A549 (cell line): ENCODE results near the gene ATP8A2. TPM values are rescaled to one million over a fixed set of nuclear protein-coding genes. Genes with fewer than 3 reads are reported as not detected.

ENCODE experiments used
- ATAC-seq, 2 experiments: fragments of 200-7000 bp in 1 of 2; fragments of >200 bp in 1 of 2; cut with Nextera tagmentation in 1 of 2; cut with Tn5 transposase in 1 of 2; 3 replicates each; pipeline versions ENCODE4 v1.8.0 to v1.9.1; 2018 to 2020; ENCODE audit warnings: mild to moderate bottlenecking in 1 of 2, moderate library complexity in 1 of 2
- CTCF ChIA-PET: fragments of 300-600 bp; sonication (Branson Sonifier 250); formaldehyde crosslinking; extraction: SDS; loops from one replicate; lab custom pipeline; 2021; ENCODE audit warnings: antibody characterized with exemption, inconsistent platforms; lab: Yijun Ruan, JAX
- POLR2A ChIA-PET: fragments of 350-600 bp; formaldehyde crosslinking; extraction: SDS; loops from one replicate; lab custom pipeline; 2021; ENCODE audit warnings: antibody characterized with exemption, inconsistent platforms; lab: Yijun Ruan, JAX
- DNase-seq, 2 experiments: peaks; one replicate each; pipeline versions ENCODE4 v3.0.0 to v3.0.0-alpha.2; 2011 to 2016; ENCODE audit warnings: low read depth in 1 of 2, low spot score in 1 of 2
- FAIRE-seq: peaks from 2 replicates; lab custom pipeline; 2011; peaks lifted over from hg19 to GRCh38; lab: Jason Lieb, UNC
- H3K27ac ChIP-seq, 2 experiments: fragments of >200 bp; sonication (Bioruptor Twin); formaldehyde crosslinking; 3 replicates each; pipeline ENCODE4 v1.5.1; 2016 to 2017
- H3K4me1 ChIP-seq: fragments of >200 bp; sonication (Bioruptor Twin); formaldehyde crosslinking; 3 replicates; pipeline ENCODE4 v1.6.1; 2016
- H3K4me2 ChIP-seq: fragments of >200 bp; sonication (Bioruptor Twin); formaldehyde crosslinking; 3 replicates; pipeline ENCODE4 v1.6.1; 2016
- H3K4me3 ChIP-seq: fragments of >200 bp; sonication (Bioruptor Twin); formaldehyde crosslinking; 3 replicates; pipeline ENCODE4 v1.5.1; 2016
- H3K9me3 ChIP-seq: fragments of >200 bp; sonication (Bioruptor Twin); formaldehyde crosslinking; 3 replicates; pipeline ENCODE4 v1.6.1; 2016
- BHLHE40 ChIP-seq: IDR thresholded peaks from 2 replicates; pipeline ENCODE4 v1.6.1; 2012; ENCODE audit warnings: low read depth, low read length, inconsistent platforms
- CBX2 ChIP-seq: fragments of 200-600 bp; sonication (generic); IDR thresholded peaks from 2 replicates; pipeline ENCODE4 v1.6.1; 2016; ENCODE audit warnings: low read depth, mild to moderate bottlenecking, borderline replicate concordance
- CBX8 ChIP-seq: fragments of 200-600 bp; sonication (generic); IDR thresholded peaks from 2 replicates; pipeline ENCODE4 v1.6.1; 2016
- CEBPB ChIP-seq, 2 experiments: fragments of >200 bp in 1 of 2; sonication (Bioruptor Twin) in 1 of 2; formaldehyde crosslinking in 1 of 2; IDR thresholded peaks; 2 replicates each; pipeline ENCODE4 v1.6.1; 2012 to 2016
- ELK1 ChIP-seq: fragments of 150-350 bp; IDR thresholded peaks from 2 replicates; pipeline ENCODE4 v1.6.1; 2014; ENCODE audit warnings: low read depth, mild to moderate bottlenecking, low read length
- FOSB ChIP-seq: fragments of 250-450 bp; sonication (Bioruptor Pico); IDR thresholded peaks from 2 replicates; pipeline ENCODE4 v1.5.0; 2020; ENCODE audit warnings: mild to moderate bottlenecking, moderate library complexity
- JUNB ChIP-seq: fragments of >200 bp; sonication (Bioruptor Twin); formaldehyde crosslinking; IDR thresholded peaks from 2 replicates; pipeline ENCODE4 v1.6.1; 2016
- MAFK ChIP-seq: fragments of 450-650 bp; IDR thresholded peaks from 2 replicates; pipeline ENCODE4 v1.6.1; 2014; ENCODE audit not compliant: partially characterized antibody
- NFE2L2 ChIP-seq: fragments of 150-350 bp; conservative IDR thresholded peaks from 2 replicates; pipeline ENCODE4 v1.6.1; 2014; ENCODE audit warnings: low read length
- NPAS2 ChIP-seq: fragments of 250-450 bp; sonication (Bioruptor Pico); IDR thresholded peaks from 2 replicates; pipeline ENCODE4 v1.8.0; 2022; ENCODE audit warnings: mild to moderate bottlenecking, moderate library complexity, borderline replicate concordance
- POLR2AphosphoS2 ChIP-seq: conservative IDR thresholded peaks from 2 replicates; pipeline ENCODE4 v1.6.1; 2012; ENCODE audit warnings: low read length, improper control_type of control experiment, inconsistent platforms
- RCOR1 ChIP-seq: fragments of 150-350 bp; IDR thresholded peaks from 2 replicates; pipeline ENCODE4 v1.6.1; 2014; ENCODE audit warnings: antibody characterized with exemption, low read length, low read depth
- RFX5 ChIP-seq: fragments of 450-650 bp; IDR thresholded peaks from 2 replicates; pipeline ENCODE4 v1.7.1; 2014; ENCODE audit warnings: antibody characterized with exemption, mild to moderate bottlenecking, moderate library complexity
- SMC3 ChIP-seq: fragments of >200 bp; sonication (Bioruptor Twin); formaldehyde crosslinking; IDR thresholded peaks from 3 replicates; pipeline ENCODE4 v1.6.1; 2018; ENCODE audit warnings: inconsistent platforms
- SREBF2 ChIP-seq: fragments of 450-650 bp; IDR thresholded peaks from 2 replicates; pipeline ENCODE4 v1.6.1; 2014; ENCODE audit warnings: mild to moderate bottlenecking, moderate library complexity
- USF2 ChIP-seq: fragments of 450-650 bp; IDR thresholded peaks from 2 replicates; pipeline ENCODE4 v1.6.1; 2014; ENCODE audit warnings: antibody characterized with exemption
- ZC3H11A ChIP-seq: fragments of 450-650 bp; IDR thresholded peaks from 2 replicates; pipeline ENCODE4 v1.6.1; 2014; ENCODE audit warnings: antibody characterized with exemption, mild to moderate bottlenecking
- WGBS: methylation state at CpG from one replicate; pipeline ENCODE4 v1.1.6; 2017; ENCODE audit errors: missing lambda C conversion rate; 5-methylcytosine and 5-hydroxymethylcytosine counted together
- polyA plus RNA-seq, 4 experiments: library from polyadenylated mRNA; depleted of rRNA in 3 of 4; stranded (reverse); fragments of >200 nt; fragmentation: RNase III in 1 of 4; extraction: RNeasy Plus Mini Kit Qiagen cat#74134 plus additional on column Dnase treatment in 1 of 4; gene quantifications; 2 replicates in 3 of 4; 3 replicates in 1 of 4; pipeline ENCODE4 v1.2.3, GENCODE V29; 2011 to 2017
- TF ChIP-seq, protein P1 (sequence below): fragments of 250-450 bp; sonication (Bioruptor Pico); IDR thresholded peaks from 2 replicates; pipeline ENCODE4 v1.5.0; 2020; ENCODE audit warnings: low read depth, mild to moderate bottlenecking, moderate library complexity
- TF ChIP-seq, protein P2 (sequence below): IDR thresholded peaks from 2 replicates; pipeline ENCODE4 v1.6.1; 2012; ENCODE audit warnings: low read depth, borderline replicate concordance
- TF ChIP-seq, protein P3 (sequence below): fragments of >200 bp; sonication (Bioruptor Twin); formaldehyde crosslinking; IDR thresholded peaks from 2 replicates; pipeline ENCODE4 v1.6.1; 2016
- TF ChIP-seq, protein P4 (sequence below): fragments of >200 bp; sonication (Bioruptor Twin); formaldehyde crosslinking; IDR thresholded peaks from 3 replicates; pipeline ENCODE4 v1.6.1; 2016
- TF ChIP-seq, protein P5 (sequence below): fragments of >200 bp; sonication (Bioruptor Twin); formaldehyde crosslinking; IDR thresholded peaks from 3 replicates; pipeline ENCODE4 v1.5.1; 2016
- TF ChIP-seq, protein P6 (sequence below): IDR thresholded peaks from 2 replicates; pipeline ENCODE4 v1.6.1; 2012

Gene ATP8A2
- polyA plus RNA-seq, 2 of the 4 experiments (the other 2 are of a cell fraction): 0.03 TPM; not detected in 1

DNA sequence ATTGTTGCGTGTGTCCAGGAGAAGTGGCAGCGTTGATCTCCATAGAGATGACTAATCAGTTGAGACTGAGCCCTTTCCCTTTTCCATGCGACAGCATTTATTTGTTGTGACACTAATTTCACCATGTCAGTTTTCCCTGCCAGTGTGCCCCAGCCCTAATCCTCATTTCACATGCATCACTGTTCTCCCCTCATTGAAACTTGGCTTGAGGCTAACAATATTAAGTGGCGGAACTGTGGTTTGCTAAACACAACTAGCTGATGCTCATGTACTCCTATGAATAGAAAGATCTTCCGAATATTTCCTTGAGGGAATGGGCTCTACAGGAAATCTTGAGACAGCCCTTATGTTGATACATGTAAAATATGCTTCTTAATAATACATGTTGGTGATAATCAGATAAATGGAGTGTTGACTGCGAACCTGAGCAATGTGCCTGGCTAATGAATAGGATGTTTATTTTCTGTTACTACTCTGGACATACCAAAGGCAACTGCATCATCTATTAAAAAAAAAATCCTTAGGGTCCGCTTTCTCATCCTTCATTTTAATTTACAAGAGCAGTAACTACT, 258.6 kb downstream of the ATP8A2 start:
- no peak overlapping the region for H3K27ac ChIP-seq
- H3K4me2 ChIP-seq: no peak overlapping the region
- H3K4me1 ChIP-seq: no peaks in the 10 kb centered on the region
- no peak for TF ChIP-seq BHLHE40
- no peak for TF ChIP-seq POLR2AphosphoS2
- no peak for TF ChIP-seq NPAS2 (CRISPR knock-in tag)
- TF ChIP-seq JUNB: no peak
- TF ChIP-seq SMC3: no peak
- TF ChIP-seq ELK1: no peak
- TF ChIP-seq, protein P1, sequence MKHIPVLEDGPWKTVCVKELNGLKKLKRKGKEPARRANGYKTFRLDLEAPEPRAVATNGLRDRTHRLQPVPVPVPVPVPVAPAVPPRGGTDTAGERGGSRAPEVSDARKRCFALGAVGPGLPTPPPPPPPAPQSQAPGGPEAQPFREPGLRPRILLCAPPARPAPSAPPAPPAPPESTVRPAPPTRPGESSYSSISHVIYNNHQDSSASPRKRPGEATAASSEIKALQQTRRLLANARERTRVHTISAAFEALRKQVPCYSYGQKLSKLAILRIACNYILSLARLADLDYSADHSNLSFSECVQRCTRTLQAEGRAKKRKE (CRISPR knock-in tag): no peak
- TF ChIP-seq, protein P2, sequence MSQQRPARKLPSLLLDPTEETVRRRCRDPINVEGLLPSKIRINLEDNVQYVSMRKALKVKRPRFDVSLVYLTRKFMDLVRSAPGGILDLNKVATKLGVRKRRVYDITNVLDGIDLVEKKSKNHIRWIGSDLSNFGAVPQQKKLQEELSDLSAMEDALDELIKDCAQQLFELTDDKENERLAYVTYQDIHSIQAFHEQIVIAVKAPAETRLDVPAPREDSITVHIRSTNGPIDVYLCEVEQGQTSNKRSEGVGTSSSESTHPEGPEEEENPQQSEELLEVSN: no peak
- TF ChIP-seq CBX8: no peak
- no peak for TF ChIP-seq MAFK
- no peak for TF ChIP-seq RFX5
- no peak for TF ChIP-seq CBX2
- ATAC-seq (no peak), DNase-seq (no peak), FAIRE-seq (no peak)
- H3K4me3 ChIP-seq: no peak overlapping the region
- ChIA-PET CTCF (interaction anchor here (1.0 kb wide), 1 partner anchor 20 kb away, joined by 3 read pairs; no protein-coding TSS in a partner anchor), POLR2A (no interaction called here)
- H3K9me3 ChIP-seq: no peaks in the 10 kb centered on the region
- WGBS: 31% methylated on average over 7 of the region's 7 CpGs

DNA sequence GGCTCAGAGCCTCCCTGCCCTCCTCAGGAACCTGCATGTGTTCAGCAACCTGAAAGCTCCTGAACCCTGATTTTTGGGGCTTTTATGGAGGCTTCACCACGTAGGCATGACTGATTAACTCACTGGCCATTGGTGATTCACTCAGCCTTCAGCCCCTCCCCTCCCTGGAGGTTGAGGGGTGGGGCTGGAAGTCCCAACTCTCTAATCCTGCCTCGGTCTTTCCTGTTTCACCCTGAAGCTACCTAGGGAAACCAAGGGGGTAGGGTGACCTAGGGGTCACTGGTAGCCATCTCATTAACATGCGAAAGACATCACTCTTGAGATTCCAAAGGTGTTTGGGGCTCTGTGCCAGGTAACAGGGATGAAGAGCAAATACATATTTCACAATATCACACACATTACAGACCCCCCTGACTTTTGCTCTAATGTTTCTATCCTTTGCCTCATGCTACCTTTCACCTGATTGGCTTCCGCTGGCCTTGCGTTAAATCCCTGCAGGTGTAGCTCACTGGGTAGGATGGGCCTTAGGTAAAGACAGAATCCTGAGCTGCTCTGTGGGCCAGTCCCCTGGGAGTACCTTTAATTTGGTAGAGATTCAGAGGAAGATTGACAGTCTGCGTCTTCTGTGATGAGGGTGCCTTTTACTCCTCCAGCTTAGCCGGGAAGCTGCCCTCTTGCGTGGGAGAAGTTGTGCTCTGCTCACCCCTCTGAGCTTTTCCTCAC, 260.6 kb downstream of the ATP8A2 start:
- Histone ChIP-seq H3K27ac (no peak overlapping the region), H3K4me3 (no peak overlapping the region), H3K4me2 (no peak overlapping the region), H3K4me1 (no peaks in the 10 kb centered on the region), H3K9me3 (no peaks in the 10 kb centered on the region)
- TF ChIP-seq, protein P3, sequence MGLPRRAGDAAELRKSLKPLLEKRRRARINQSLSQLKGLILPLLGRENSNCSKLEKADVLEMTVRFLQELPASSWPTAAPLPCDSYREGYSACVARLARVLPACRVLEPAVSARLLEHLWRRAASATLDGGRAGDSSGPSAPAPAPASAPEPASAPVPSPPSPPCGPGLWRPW: no peak
- FAIRE-seq (no peak), DNase-seq (no peak), ATAC-seq (no peak)
- POLR2A ChIA-PET: no interaction called here
- 29% methylated on average over 7 of the region's 8 CpGs for WGBS
- CTCF ChIA-PET: interaction anchor here (1.2 kb wide), 1 partner anchor 33 kb away, joined by 3 read pairs; no protein-coding TSS in a partner anchor

GRCh38 chr13:25633093-25633492, 261.3 kb downstream of the ATP8A2 start:
- ATAC-seq (no peak), DNase-seq (no peak), FAIRE-seq (no peak)
- no peak overlapping the region for H3K4me2 ChIP-seq
- H3K4me3 ChIP-seq: no peak overlapping the region
- no peaks in the 10 kb centered on the region for H3K9me3 ChIP-seq
- 9% methylated on average over 5 of the region's 5 CpGs for WGBS
- no peak overlapping the region for H3K27ac ChIP-seq
- ChIA-PET POLR2A (no interaction called here), CTCF (no interaction called here)
- no peaks in the 10 kb centered on the region for H3K4me1 ChIP-seq
- TF ChIP-seq, protein P4, sequence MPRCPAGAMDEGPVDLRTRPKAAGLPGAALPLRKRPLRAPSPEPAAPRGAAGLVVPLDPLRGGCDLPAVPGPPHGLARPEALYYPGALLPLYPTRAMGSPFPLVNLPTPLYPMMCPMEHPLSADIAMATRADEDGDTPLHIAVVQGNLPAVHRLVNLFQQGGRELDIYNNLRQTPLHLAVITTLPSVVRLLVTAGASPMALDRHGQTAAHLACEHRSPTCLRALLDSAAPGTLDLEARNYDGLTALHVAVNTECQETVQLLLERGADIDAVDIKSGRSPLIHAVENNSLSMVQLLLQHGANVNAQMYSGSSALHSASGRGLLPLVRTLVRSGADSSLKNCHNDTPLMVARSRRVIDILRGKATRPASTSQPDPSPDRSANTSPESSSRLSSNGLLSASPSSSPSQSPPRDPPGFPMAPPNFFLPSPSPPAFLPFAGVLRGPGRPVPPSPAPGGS: no peak
- TF ChIP-seq, protein P3: no peak
- TF ChIP-seq SMC3: no peak
- no peak for TF ChIP-seq CEBPB (IDR thresholded peaks at IDR 0.05)
- no peak for TF ChIP-seq MAFK
- TF ChIP-seq FOSB: no peak
- no peak for TF ChIP-seq ZC3H11A
- TF ChIP-seq, protein P5, sequence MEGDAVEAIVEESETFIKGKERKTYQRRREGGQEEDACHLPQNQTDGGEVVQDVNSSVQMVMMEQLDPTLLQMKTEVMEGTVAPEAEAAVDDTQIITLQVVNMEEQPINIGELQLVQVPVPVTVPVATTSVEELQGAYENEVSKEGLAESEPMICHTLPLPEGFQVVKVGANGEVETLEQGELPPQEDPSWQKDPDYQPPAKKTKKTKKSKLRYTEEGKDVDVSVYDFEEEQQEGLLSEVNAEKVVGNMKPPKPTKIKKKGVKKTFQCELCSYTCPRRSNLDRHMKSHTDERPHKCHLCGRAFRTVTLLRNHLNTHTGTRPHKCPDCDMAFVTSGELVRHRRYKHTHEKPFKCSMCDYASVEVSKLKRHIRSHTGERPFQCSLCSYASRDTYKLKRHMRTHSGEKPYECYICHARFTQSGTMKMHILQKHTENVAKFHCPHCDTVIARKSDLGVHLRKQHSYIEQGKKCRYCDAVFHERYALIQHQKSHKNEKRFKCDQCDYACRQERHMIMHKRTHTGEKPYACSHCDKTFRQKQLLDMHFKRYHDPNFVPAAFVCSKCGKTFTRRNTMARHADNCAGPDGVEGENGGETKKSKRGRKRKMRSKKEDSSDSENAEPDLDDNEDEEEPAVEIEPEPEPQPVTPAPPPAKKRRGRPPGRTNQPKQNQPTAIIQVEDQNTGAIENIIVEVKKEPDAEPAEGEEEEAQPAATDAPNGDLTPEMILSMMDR: no peak
- no peak for TF ChIP-seq RCOR1
- TF ChIP-seq, protein P1 (CRISPR knock-in tag): no peak
- no peak for TF ChIP-seq NFE2L2
- TF ChIP-seq, protein P6, sequence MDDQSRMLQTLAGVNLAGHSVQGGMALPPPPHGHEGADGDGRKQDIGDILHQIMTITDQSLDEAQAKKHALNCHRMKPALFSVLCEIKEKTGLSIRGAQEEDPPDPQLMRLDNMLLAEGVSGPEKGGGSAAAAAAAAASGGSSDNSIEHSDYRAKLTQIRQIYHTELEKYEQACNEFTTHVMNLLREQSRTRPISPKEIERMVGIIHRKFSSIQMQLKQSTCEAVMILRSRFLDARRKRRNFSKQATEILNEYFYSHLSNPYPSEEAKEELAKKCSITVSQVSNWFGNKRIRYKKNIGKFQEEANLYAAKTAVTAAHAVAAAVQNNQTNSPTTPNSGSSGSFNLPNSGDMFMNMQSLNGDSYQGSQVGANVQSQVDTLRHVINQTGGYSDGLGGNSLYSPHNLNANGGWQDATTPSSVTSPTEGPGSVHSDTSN: no peak
- no peak for TF ChIP-seq SREBF2
- TF ChIP-seq USF2: no peak
